Activated CD4-positive, alpha-beta T cell treated with anti-CD3 and anti-CD28 coated beads, Interleukin-2, Interleukin-4, amounts not matched to agents 100 ng/mL and 50 ng/mL, durations not matched to agents 16 hours and 8 hours (primary cell): ENCODE data around the gene NDUFAF8.

Experiments
- DNase-seq: peaks from one replicate; pipeline ENCODE4 v3.0.0-alpha.2; 2020; ENCODE audit warnings: low spot score

The NDUFAF8 gene

DNA sequence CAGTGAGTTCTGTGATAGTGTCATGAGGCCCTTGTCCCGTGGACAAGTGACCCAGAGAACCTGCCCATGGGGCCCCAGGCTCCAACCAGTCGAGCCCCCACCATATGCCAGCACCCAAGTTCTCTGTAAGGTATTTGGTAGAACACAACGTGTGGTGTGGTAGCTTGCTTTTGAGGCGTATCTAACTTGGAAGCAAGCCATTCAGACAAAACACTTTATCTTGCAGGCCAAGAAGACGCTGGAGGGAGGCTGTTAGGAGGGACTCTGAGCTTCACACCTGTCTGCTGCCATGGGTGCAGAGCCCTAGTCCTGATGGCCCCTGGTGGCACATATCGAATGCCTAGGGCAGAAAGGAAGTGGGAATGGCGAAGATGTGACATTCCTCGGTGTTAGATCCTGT, 1.6 kb downstream of the NDUFAF8 start:
- DNase-seq: no peak

DNA sequence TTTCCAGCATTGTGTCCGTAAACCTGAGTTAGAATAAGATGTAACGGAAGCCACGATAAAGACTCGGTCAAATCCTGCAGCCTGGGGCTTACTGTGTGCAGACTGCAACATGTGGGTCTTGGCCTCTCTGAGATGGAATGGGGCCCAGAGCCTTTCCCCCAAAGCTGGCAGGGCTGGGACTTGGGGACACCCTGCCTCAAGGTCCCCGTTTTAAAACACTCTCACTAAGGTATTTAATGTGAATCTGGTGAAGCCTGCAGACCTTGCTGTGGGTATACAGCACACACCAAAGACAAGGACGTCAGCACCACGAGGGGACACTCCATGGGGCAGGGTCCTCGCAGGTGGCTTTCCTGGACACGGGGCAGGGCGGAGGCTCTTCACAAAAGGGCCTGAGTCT, 2.1 kb downstream of the NDUFAF8 start:
- DNase-seq: no peak

DNA sequence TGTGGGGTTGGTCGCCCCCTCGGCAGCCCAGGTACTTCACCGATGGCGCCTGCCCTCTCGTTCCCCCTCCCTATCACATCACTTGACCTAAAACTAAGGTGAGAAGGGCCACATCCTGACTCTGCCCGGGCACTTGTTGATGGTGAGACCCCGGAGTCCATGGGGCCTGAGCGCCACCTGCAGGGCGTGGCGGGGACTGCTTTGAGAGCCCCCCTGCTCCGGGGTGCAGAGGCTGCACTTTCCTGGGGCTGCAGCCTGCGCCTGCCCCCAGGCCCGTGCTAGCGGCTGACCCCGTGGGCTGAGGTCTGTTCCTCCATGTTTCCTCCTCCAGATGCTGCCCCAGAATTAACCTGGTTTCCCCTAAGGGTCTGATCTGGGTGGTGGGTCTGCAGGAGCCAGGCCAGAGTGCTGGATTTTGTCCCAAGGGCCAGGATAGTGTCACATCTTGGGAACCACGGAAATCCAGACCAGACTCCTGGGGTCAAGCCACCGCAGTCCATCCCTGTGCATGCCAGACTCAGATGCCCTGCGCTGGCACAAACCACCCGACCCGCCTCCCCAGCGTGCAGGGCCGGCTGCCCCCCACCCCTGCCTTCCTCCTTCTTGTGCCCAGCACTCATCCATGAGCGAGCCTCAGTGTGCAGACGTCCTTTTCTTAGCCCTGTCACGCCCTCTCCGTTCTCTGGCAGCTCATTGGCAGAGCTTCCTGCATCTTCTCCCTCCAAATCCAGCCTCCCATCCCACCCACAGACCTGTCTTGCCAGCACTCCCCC, 2.7 kb downstream of the NDUFAF8 start:
- DNase-seq: peak; percentile 69

DNA sequence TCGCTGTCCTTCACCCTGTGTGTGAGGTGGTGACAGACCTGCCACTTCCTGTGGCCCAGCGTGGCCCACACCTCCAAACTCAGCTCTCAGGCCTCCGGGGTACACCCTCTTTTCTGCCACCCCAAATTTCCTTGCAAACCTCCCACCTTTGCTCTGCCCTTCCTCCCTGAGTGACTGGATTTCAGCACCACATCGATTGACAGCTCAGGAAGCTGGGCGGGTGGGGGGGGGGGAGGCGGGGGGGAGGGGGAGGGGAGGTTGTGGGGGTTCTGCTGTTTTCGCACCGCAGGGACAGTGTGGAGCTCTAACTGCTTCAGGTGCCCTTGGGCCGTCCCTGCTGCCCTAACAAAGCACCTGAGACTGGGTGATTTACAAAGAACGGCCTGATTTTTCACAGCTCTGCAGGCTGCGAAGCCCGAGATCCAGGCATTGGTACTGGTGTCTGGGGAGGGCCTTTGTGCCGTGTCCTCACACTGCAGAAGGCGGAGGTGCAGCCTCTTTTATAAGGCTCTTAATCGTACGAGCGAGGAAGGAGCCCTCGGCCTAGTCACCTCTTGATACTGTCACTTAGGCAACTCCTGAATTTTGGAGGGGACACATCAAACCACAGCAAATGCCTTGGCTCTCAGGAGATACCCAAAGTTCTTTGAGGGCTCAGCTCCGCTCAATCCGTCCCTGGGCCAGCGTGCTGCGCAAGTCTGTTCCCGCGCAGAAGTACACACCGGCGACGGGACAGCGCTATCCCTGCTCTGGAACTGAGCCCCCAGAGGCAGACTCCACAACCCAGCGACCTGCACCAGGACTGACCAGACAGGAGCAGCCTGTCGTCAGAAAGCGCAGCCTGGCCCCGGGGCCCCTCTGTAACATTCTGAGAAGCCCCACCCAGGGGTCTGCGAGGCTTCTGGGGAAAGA, 3.6 kb downstream of the NDUFAF8 start:
- DNase-seq: no peak

DNA sequence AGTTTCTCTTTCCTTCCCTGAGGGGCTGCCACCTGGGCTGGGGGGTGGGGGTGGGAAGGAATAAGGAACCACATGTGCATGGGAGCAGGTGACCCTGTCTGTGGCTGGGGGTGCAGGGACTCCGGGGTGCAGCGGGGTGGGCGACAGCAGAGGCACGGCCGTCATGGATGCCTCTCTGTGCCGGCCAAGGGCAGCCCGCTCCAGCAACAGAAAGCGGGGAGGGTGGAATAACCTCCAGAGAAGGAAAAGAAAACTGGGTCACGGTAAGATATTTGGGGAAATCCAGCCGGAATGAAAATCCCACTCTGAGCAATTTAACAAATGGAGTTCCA, 4.2 kb downstream of the NDUFAF8 start:
- DNase-seq: no peak

DNA sequence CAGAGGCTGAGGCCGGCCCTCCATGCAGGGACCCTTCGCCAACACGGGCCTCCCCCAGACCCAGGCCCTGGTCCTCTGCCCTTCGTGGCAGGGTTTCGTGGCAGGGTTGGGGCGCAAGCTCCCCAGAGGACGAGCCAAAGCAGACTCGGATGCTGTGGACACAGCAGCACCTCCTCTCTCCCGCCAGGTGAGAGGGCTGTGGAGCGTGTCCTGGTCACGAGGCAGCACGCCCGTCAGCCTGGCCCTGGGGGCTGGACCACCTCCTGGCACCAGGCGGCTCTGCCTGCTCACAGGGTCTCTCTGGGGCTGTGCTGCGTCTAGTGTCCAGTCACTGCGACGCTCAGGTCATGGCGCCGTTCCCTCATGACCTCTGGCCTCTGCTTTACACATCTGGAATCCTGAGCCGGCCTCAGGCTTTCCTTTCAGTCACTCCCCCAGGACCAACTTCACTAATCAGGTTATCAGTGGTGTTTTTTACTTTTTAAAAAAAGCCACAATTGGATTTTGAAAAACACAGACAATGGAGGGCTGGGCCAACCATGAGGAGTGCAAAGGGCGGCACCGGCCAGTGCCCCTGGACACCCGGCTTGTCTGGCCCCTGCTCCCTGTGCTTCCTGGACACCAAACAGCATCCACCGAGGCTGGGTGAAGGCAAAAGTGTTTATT, 5.4 kb downstream of the NDUFAF8 start:
- DNase-seq: no peak

DNA sequence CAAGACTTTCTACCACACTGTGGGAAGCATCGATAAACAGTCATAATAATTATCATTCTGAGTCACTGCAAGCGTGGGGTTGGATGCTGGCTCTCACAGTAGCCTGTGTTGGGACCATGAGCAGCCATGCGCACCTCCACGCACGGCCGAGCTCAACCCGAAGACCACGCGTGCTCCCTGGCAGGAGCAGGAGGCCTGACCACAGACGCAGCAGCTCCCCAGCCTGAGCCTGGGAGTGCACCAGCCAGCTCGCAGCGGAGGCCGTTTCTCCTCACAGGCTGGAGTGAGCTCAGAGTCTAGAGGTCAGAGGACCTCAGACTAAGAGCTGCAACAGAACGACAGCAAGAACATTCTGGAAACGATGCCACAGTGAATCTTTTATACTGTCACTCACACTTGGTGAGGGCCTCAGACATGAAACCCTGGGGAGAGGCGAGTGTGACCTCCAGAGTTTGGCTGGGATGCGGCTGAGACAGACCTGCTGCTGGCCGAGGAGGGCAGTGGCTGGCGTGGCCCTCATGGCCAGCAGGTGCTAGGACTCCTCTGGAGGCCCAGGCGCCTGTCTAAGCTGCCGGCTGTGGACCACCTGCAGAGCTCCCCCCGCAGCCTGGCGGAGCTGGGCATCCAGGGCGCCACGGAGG, 6.0 kb downstream of the NDUFAF8 start:
- DNase-seq: peak; percentile 52

DNA sequence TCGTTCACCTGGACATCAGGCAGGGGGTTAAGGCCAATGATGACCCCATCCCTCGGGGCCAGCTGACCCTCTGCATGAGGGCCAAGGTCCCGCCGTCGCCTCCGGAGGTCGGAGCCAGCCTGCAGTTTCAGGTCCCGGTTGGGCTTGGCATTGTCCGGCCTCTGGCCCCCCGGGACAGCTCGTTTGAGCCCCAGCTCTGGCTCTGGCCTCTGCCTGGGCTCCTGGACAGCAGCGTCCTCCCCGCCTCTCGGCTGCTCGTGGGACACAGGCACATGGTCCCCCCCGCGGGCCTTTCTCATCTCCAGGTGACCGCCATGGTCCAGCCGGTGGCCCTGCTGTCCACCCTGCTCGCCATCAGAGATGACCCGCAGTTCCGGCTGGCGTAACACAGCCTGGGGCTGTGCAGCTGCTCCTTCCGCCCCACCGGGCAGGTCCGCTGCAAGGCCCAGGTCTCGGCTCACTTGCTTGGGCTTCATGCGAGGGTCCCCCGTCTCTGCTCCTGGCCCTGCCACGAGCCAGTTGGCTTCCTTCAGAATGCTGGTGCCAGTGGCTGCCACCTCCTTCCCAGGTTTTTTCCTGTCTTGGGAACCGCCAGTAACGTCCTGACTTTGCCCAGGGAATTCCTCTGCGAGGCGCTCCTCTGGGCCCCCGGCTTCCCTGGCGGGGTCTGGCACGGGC, 6.7 kb downstream of the NDUFAF8 start:
- DNase-seq: no peak

DNA sequence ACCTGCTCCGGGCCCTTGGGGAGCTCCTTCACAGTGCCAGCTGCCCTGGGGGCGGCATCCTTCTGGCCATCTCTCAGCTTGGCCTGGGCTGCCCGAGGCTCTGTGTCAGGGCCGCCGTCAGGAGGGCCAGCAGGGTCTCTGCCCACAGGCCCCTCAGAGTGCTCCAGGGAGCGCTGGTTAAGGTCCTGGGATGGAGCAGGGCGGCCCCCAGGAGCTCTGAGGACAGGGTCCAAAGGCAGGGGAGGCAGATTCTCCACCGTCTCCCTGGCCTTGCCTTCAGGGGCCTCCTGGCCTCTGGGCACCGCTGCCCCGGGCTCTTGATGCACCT, 7.2 kb downstream of the NDUFAF8 start:
- no peak for DNase-seq

DNA sequence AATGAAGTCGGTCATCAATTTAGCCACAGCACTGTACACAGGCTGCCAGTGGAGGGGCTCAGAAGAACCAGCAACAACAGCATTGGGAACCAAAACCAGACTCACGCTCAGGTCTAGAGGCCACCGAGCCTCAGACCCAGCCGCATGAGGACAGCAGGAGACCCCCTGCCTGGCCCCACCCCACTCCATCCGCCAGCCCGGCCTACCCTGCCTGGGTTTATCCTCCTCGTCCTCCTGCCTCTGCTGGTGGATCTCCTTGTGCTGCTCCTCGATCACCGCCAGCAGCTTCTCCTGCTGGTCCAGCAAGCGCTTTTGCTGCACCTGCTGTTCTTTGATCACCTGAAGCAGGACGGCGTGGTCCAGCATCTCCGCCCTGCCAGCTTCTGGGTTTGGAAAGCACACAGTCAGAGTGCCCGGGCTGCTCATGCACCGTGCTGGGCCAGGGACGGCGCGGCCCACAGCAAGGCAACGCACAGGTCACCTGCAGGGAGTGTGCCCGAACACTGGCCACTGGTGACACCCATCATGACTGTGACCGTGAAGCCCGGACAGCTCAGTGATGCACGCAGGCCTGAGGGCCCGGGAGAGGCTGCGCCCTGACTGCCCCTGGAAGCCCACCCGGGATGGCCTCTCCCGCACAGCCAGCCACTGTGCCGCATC, 7.7 kb downstream of the NDUFAF8 start:
- no peak for DNase-seq

DNA sequence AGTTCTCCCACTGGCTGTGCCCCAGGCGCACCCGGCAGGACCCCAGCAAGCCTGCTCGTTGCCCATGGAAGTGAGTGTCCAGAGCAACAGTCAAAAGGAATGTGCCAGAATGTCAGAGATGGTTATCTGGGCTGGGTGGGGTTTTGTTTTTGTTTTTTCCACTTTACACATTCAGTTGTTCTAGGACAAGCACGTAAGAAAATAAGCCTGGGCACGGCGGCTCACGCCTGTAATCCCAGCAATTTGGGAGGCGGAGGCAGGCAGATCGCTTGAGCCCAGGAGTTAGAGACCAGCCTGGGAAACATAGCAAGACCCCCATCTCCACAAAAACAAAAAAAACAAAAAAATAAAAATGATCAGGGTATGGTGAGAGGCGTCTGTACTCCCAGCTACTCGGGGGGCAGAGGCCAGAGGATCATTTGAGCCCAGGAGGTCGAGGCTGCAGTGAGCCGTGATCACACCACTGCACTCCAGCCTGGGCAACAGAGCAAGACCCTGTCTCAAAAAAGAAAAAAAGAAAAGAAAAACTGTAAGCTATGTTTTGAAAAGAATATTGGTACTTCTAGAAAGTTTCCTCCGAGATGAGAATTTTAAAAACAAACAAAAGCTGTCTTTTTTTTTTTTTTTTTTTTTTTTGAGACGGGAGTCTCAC, 8.3 kb downstream of the NDUFAF8 start:
- DNase-seq: no peak

DNA sequence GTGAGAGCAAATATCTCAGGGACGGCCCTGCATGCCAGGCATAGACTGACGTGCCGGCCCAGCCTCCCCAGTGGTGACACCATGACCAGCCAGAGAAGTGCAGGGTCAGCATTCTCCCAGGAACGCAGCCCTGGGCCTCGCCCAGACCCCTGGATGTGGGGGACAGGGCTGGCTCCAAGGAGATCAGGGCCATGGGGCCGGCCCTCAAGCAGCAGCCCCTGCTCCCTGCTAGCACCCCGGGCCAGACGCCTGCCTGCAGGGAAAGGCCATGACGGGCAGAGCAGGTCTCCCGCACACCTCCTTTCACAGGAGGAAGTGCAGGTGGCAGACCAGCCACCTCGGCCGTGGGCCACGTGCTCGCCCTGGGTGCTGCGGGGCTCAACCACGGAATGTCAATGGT, 9.5 kb downstream of the NDUFAF8 start:
- no peak for DNase-seq

DNA sequence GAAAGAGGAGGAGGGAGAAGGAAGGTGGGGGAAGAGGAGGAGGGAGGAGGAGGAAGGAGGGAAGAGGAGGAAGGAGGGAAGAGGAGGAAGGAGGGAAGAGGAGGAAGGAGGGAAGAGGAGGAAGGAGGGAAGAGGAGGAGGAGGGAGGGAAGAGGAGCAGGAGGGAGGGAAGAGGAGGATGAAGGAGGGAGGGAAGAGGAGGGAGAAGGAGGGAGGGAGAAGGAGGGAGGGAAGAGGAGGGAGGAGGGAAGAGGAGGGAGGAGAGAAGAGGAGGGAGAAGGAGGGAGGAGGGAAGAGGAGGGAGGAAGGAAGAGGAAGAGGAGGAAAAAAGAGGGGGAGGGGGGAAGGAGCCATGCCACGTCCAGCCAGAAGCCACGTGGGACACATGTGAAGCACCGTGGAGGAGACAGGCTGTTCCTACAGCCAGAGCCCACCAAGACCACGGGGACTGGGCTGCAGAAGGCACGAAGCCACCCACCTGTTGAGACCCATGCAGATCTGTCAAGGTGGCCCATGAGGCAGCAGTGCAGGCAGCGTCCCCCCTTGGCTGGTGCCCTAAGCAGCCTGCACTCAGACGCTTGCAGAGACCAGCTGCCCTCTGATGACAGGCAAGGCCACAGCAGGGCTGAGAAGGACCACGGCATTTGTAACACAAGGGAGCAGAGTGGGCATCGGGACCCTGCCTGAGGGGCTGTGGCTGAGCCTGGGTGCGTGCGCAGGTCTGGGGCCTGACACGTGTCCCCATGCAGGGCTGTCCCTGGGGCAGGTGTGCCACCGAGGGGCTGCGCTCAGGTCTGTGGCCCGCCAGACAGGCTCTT, 10.3 kb downstream of the NDUFAF8 start:
- no peak for DNase-seq

DNA sequence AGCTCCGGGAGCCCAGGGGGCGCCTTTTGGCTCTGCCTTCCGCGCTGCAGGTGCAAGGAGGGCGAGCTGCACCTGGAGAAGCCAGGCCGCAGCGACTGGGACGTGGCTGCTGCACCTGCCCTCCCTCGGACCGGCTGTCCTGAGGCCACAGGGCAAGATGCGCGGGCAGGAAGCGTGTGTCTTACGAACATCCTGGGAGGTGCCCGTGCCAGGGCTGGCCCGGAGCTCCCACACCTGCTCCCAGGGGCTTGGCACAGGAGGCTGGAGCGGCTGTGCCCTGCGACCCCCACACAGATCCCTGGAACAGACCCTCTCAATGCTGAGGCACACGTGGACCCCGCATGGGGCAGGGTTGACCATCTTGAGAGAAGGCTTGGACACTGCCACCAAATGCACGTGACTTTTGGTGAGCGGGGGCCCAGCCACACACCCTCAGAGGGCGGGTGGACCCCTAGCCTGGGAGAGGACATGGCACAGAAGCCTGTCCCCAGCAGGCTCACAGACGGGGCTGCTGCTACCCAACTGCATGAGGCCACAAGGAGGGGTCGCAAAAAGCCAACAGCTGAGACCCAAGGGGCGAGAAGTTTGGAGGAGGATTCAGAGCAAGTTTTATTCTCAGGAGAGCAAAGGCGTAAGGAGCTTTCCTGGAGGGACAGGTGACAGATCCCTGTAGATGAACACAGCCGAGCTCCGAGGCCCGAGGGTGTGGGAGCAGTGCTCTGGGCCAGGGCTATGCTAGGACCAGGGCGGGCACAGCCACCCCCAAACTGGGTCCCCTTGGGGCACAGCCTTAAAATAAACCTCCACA, 11.4 kb downstream of the NDUFAF8 start:
- DNase-seq: no peak

DNA sequence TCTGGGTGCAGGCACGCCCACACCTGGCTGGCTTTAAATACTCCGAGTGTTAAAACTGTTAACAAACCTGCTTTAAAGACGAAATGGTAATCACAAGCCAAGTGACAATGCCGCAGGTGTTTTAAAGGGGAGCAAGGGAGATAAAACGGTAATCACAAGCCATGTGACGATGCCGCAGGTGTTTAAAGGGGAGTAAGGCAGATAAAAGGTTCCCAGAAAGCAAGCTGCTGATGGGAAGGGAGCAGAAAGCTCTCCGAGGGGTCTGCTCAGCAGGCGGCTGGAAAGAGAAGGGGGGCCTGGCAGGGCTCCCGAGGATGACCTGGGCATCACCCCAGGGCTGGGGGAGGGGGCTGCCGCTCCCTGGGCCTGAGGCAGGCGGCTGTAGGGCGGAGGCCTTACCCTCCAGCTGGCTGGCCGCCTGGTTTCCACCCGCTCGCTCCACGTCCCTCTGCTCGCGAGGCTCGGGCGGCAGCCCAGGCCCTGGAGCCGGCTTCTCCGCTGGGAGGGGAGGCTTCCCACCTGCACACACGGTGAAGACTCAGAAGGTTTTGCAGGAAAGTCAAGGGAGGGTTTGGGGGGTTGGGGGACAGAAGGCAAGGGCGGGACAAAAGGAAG, 12.1 kb downstream of the NDUFAF8 start:
- DNase-seq: no peak

DNA sequence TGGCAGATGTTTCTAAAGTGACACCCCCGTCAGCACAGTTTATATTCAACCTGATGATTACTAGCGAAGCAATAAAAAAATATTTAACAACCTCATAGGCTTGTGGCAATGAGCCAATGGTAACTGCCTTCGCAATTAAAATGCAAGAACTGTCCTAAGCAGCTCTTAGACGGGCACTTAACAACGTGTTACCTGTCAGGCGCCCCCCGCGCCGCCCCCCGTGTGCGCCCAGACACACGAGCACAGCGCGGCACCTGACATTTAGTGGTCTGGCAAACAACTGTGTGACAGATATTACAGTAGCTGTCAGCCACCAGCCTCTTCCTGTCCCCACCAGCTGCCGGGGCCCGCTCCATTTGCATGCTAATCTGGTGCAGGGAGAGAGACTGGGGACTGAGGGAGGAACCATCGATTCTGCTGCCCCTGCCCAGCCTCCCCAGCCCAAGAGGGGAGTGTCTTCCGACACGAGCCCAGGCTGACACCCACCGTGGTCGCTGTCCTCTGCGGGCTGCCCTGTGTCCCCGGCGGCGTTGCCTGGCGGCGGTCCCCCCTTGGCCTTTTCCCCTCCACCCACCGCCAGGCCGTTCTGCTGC, 12.7 kb downstream of the NDUFAF8 start:
- DNase-seq: no peak

DNA sequence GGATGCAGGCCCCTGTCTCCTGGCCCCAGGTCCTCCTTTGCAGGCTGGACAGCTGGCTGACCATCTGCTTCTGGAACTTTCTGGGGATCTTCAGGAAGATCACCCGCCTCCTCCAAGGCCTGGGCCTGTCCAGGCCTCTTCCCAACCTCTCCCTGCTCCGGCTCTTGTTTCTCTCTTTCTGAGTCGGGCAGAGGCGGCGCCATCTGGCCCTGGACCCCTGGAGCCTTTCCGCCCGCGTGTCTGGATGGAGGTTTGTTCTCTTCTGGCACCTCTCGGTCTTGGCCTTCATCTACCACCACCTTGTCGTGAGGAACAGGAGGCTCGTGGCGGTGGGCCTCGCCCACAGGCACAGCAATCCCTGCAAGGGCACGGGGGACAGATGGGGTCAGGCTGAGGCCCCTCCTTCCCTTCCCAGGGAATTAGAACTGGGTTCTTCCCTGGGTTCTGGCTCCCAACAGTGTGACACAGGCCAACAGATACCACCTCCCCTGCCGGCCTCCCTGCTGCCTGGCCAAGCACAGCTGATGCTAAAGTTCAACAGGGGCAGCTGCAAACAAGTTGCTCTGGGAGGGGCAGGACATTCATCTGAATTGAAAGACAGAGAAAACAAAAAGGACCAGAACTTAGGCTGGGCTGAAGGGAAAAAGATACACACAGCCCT, 13.3 kb downstream of the NDUFAF8 start:
- DNase-seq: no peak

DNA sequence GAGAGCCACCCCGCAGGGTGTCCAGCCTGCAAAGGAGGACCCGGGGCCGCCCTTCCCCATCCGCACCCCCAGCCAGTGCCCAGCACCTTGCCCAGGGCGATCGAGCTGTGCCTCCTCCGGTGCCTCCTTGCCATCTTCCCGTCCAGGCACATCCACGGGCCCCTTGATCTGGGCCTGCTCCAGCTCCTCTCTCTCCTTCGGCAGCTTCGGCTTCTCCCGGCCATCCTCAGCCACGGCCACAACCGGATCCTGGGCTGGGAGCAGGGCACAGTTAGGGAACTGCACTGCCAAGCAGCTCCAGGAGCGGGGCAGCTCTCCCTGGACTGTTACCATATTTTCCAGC, 13.8 kb downstream of the NDUFAF8 start:
- DNase-seq: no peak
